H1 (cell line): ENCODE data around the gene GFI1B. TPM values are rescaled to one million over a fixed set of nuclear protein-coding genes. Genes with fewer than 3 reads are reported as not detected.

ENCODE experiments used
- CTCF ChIA-PET: fragments of 300-600 bp; sonication (Branson Sonifier 250); formaldehyde crosslinking; loops from one replicate; lab custom pipeline; 2021; ENCODE audit not compliant: partially characterized antibody; lab: Charles Lee
- POLR2A ChIA-PET: fragments of 300-600 bp; sonication (Branson Sonifier 250); formaldehyde crosslinking; loops from one replicate; lab custom pipeline; 2021; ENCODE audit warnings: inconsistent platforms; ENCODE audit not compliant: partially characterized antibody; lab: Charles Lee
- DNase-seq, 2 experiments: peaks; one replicate each; pipeline versions ENCODE4 v3.0.0 to v3.0.0-alpha.2; 2010 to 2022; ENCODE audit warnings: low spot score in 2 of 2, low read depth in 1 of 2, mixed read lengths in 1 of 2
- FAIRE-seq: peaks from 2 replicates; lab custom pipeline; 2011; peaks lifted over from hg19 to GRCh38; lab: Jason Lieb, UNC
- H2AFZ ChIP-seq: 2 replicates; pipeline ENCODE4 v1.8.1; 2012; ENCODE audit warnings: low read length, inconsistent platforms
- H2AK5ac ChIP-seq: 2 replicates; pipeline ENCODE4 v1.6.1; 2013; ENCODE audit warnings: low read depth, low read length
- H2BK120ac ChIP-seq: replicated peaks from 2 replicates; pipeline ENCODE3; 2013; ENCODE audit warnings: low read depth, low read length, inconsistent platforms
- H2BK12ac ChIP-seq: 2 replicates; pipeline ENCODE4 v1.6.1; 2013; ENCODE audit warnings: low read depth, low read length
- H2BK15ac ChIP-seq: 2 replicates; pipeline ENCODE4 v1.6.1; 2013; ENCODE audit warnings: low read length
- H2BK20ac ChIP-seq: 2 replicates; pipeline ENCODE4 v1.6.1; 2013; ENCODE audit warnings: low read length
- H2BK5ac ChIP-seq: 2 replicates; pipeline ENCODE4 v1.6.1; 2013; ENCODE audit warnings: low read depth, low read length
- H3K14ac ChIP-seq: 2 replicates; pipeline ENCODE4 v1.6.1; 2013; ENCODE audit warnings: inconsistent platforms; ENCODE audit not compliant: insufficient read length
- H3K18ac ChIP-seq: 2 replicates; pipeline ENCODE4 v1.6.1; 2013; ENCODE audit warnings: low read length; ENCODE audit errors: extremely low read depth
- H3K23ac ChIP-seq: 2 replicates; pipeline ENCODE4 v1.6.1; 2013; ENCODE audit warnings: inconsistent platforms; ENCODE audit not compliant: insufficient read length
- H3K23me2 ChIP-seq: 2 replicates; pipeline ENCODE4 v1.6.1; 2013; ENCODE audit warnings: low read depth, low read length
- H3K27ac ChIP-seq: 2 replicates; pipeline ENCODE4 v1.6.1; 2011; ENCODE audit warnings: low read depth, low read length, inconsistent platforms
- H3K27me3 ChIP-seq, 4 experiments: replicated peaks in 1 of 4; 1 replicate in 1 of 4; 2 replicates in 3 of 4; pipeline versions ENCODE4 v1.6.1 to v1.8.1; 2011 to 2013; ENCODE audit warnings: low read length in 3 of 4, mild to moderate bottlenecking in 3 of 4, inconsistent platforms in 2 of 4, mixed read lengths in 2 of 4, moderate library complexity in 1 of 4; ENCODE audit not compliant: control insufficient read depth in 3 of 4, insufficient read depth in 3 of 4; ENCODE audit errors: extremely low read depth in 1 of 4
- H3K36me3 ChIP-seq, 4 experiments: 2 replicates each; pipeline versions ENCODE4 v1.6.1 to v1.8.1; 2011 to 2013; ENCODE audit warnings: mild to moderate bottlenecking in 4 of 4, low read length in 3 of 4, moderate library complexity in 2 of 4, control low read depth in 1 of 4, inconsistent platforms in 1 of 4; ENCODE audit not compliant: insufficient read depth in 4 of 4, control insufficient read depth in 2 of 4
- H3K4ac ChIP-seq: replicated peaks from 2 replicates; pipeline ENCODE3; 2013; ENCODE audit warnings: low read length, low read depth, mixed read lengths, inconsistent platforms; ENCODE audit not compliant: insufficient read length
- H3K4me1 ChIP-seq, 4 experiments: replicated peaks in 1 of 4; 1 replicate in 1 of 4; 2 replicates in 3 of 4; pipeline versions ENCODE4 v1.6.1 to v1.8.1; 2011 to 2013; ENCODE audit warnings: low read length in 3 of 4, inconsistent platforms in 2 of 4, mixed read lengths in 1 of 4; ENCODE audit not compliant: insufficient read depth in 4 of 4, control insufficient read depth in 3 of 4
- H3K4me2 ChIP-seq, 2 experiments: 2 replicates each; pipeline versions ENCODE4 v1.6.1 to v1.8.1; 2011 to 2013; ENCODE audit warnings: low read depth in 2 of 2, low read length in 2 of 2, control low read depth in 1 of 2, inconsistent platforms in 1 of 2, mild to moderate bottlenecking in 1 of 2; ENCODE audit not compliant: insufficient read depth in 1 of 2
- H3K4me3 ChIP-seq, 4 experiments: fragments of 200-600, 300-600 bp in 1 of 4; sonication (generic), shearing (Covaris generic), sonication (Bioruptor Twin) in 1 of 4; 2 replicates each; pipeline versions ENCODE4 v1.5.1 to v1.8.1; 2011 to 2016; ENCODE audit warnings: low read length in 4 of 4, low read depth in 3 of 4, control low read depth in 2 of 4, inconsistent platforms in 2 of 4, mild to moderate bottlenecking in 2 of 4, mixed read lengths in 1 of 4, moderate library complexity in 1 of 4; ENCODE audit not compliant: insufficient read depth in 2 of 4; ENCODE audit errors: extremely low read depth in 1 of 4
- H3K56ac ChIP-seq: replicated peaks from 2 replicates; pipeline ENCODE3; 2013; ENCODE audit warnings: low read depth, mild to moderate bottlenecking, mixed read lengths, low read length, inconsistent platforms; ENCODE audit not compliant: insufficient read length
- H3K79me1 ChIP-seq: 2 replicates; pipeline ENCODE4 v1.6.1; 2013; ENCODE audit warnings: low read depth, low read length, control low read depth
- H3K79me2 ChIP-seq, 2 experiments: 2 replicates each; pipeline versions ENCODE4 v1.6.1 to v1.8.1; 2012 to 2013; ENCODE audit warnings: low read length in 2 of 2, mild to moderate bottlenecking in 2 of 2, inconsistent platforms in 1 of 2; ENCODE audit not compliant: insufficient read depth in 2 of 2, control insufficient read depth in 1 of 2
- H3K9ac ChIP-seq, 4 experiments: replicated peaks in 1 of 4; 1 replicate in 1 of 4; 2 replicates in 3 of 4; pipeline versions ENCODE4 v1.6.1 to v1.8.1; 2011 to 2013; ENCODE audit warnings: low read depth in 3 of 4, low read length in 3 of 4, control low read depth in 2 of 4, mild to moderate bottlenecking in 2 of 4, moderate library complexity in 2 of 4, inconsistent platforms in 1 of 4; ENCODE audit errors: extremely low read depth in 1 of 4
- H3K9me3 ChIP-seq, 2 experiments: 2 replicates each; pipeline versions ENCODE4 v1.6.1 to v1.8.1; 2012 to 2013; ENCODE audit warnings: mild to moderate bottlenecking in 2 of 2, moderate library complexity in 2 of 2, control low read depth in 1 of 2, inconsistent platforms in 1 of 2, low read depth in 1 of 2, low read length in 1 of 2, mixed read lengths in 1 of 2; ENCODE audit not compliant: insufficient read depth in 2 of 2
- H4K20me1 ChIP-seq, 2 experiments: replicated peaks in 1 of 2; 2 replicates each; pipeline versions ENCODE3 to v1.8.1; 2011 to 2013; ENCODE audit warnings: inconsistent platforms in 2 of 2, low read length in 2 of 2, mild to moderate bottlenecking in 1 of 2; ENCODE audit not compliant: insufficient read depth in 2 of 2, control insufficient read depth in 1 of 2
- H4K5ac ChIP-seq: 2 replicates; pipeline ENCODE4 v1.6.1; 2013; ENCODE audit warnings: low read length, low read depth, mixed read lengths, inconsistent platforms; ENCODE audit not compliant: insufficient read length
- H4K8ac ChIP-seq: 2 replicates; pipeline ENCODE4 v1.8.0; 2013; ENCODE audit warnings: mild to moderate bottlenecking, moderate library complexity, low read length, inconsistent platforms; ENCODE audit not compliant: insufficient read depth; ENCODE audit errors: extremely low read depth
- H4K91ac ChIP-seq: replicated peaks from 2 replicates; pipeline ENCODE3; 2013; ENCODE audit warnings: low read length, mixed read lengths, inconsistent platforms; ENCODE audit not compliant: insufficient read length
- CHD1 ChIP-seq: IDR thresholded peaks from 2 replicates; pipeline ENCODE4 v1.6.1; 2012; ENCODE audit warnings: low read depth, low read length, improper control_type of control experiment
- GTF2F1 ChIP-seq: IDR thresholded peaks from 2 replicates; pipeline ENCODE4 v1.6.1; 2012; ENCODE audit warnings: low read depth, low read length, improper control_type of control experiment, borderline replicate concordance
- SP2 ChIP-seq: IDR thresholded peaks from 2 replicates; pipeline ENCODE4 v1.6.1; 2012; ENCODE audit warnings: mild to moderate bottlenecking, low read length, inconsistent platforms
- SP4 ChIP-seq: IDR thresholded peaks from 2 replicates; pipeline ENCODE4 v1.6.1; 2012; ENCODE audit warnings: low read length, inconsistent platforms
- TAF7 ChIP-seq: optimal IDR thresholded peaks from 2 replicates; pipeline ENCODE3; 2011; ENCODE audit warnings: low read depth, mild to moderate bottlenecking, inconsistent platforms, low read length, moderate library complexity, borderline replicate concordance
- TBP ChIP-seq: IDR thresholded peaks from 2 replicates; pipeline ENCODE4 v1.6.1; 2011; ENCODE audit warnings: low read depth, low read length, improper control_type of control experiment
- YY1 ChIP-seq: IDR thresholded peaks from 2 replicates; pipeline ENCODE4 v1.6.1; 2011; ENCODE audit warnings: low read depth, mild to moderate bottlenecking, low read length
- WGBS, 2 experiments: shearing (Covaris generic) in 1 of 2; methylation state at CpG; one replicate each; pipeline versions ENCODE4 v1.1.6 to v1.1.7; 2013 to 2015; ENCODE audit warnings: low lambda C conversion rate in 2 of 2, mixed read lengths in 2 of 2, inconsistent platforms in 1 of 2, low coverage in 1 of 2, missing lambda C conversion rate in 1 of 2; ENCODE audit not compliant: insufficient replicate concordance in 2 of 2, insufficient coverage in 1 of 2, insufficient read length in 1 of 2; ENCODE audit errors: extremely low coverage in 1 of 2, missing lambda C conversion rate in 1 of 2; 5-methylcytosine and 5-hydroxymethylcytosine counted together
- polyA plus RNA-seq, 7 experiments: library from polyadenylated mRNA; depleted of rRNA in 3 of 7; stranded (reverse) in 5 of 7; unstranded in 2 of 7; fragments of >200 nt in 5 of 7; fragments of 200-250 nt in 2 of 7; gene quantifications; 1 replicate in 5 of 7; 2 replicates in 1 of 7; 4 replicates in 1 of 7; pipeline versions ENCODE4 v1.2.1 to v1.2.3, GENCODE V29; 2011 to 2013; ENCODE audit warnings: missing spikeins in 2 of 7, mixed read lengths in 2 of 7
- total RNA-seq: library from RNA; stranded (reverse); fragmentation: NEBNext Ultra II Directional; extraction: Animal tissue kit (Norgen Biotek cat#: 25700); gene quantifications from 2 replicates; pipeline ENCODE4 v1.2.1, GENCODE V29; 2021

Gene GFI1B
- total and polyA plus RNA-seq, 2 of the 8 experiments (the other 6 are each of a cell fraction or from before 2014, with no cell fraction given) = 0.09 to 0.11 TPM

GRCh38 chr9:132937463-132937901 is 41.0 kb upstream of the GFI1B start:
- Histone ChIP-seq H3K23me2 (no peaks in the 10 kb centered on the region), H2BK15ac (no peak overlapping the region), H3K79me2 (peaks cover 4 to 74% of the 10 kb centered on the region in 2 experiments), H4K91ac (no peak overlapping the region), H4K5ac (no peak overlapping the region), H3K27me3 (no peaks in the 10 kb centered on the region), H3K4me3 (no peak overlapping the region), H2BK12ac (no peak overlapping the region), H2BK5ac (no peak overlapping the region), H4K8ac (no peak overlapping the region), H3K9ac (no peak overlapping the region), H3K36me3 (peaks cover 0 to 7% (median 0%) of the 10 kb centered on the region in 4 experiments; a peak in 1 of 8 replicates), H3K18ac (no peak overlapping the region), H2BK120ac (no peak overlapping the region), H3K23ac (no peak overlapping the region), H3K79me1 (peaks cover 11% of the 10 kb centered on the region), H3K56ac (no peak overlapping the region), H3K4me2 (no peak overlapping the region), H3K27ac (no peak overlapping the region), H3K4ac (no peak overlapping the region), H2AFZ (no peak overlapping the region), H2AK5ac (no peak overlapping the region), H2BK20ac (no peak overlapping the region), H3K14ac (no peak overlapping the region), H4K20me1 (peaks cover 0 to 8% of the 10 kb centered on the region in 2 experiments), H3K9me3 (no peaks in the 10 kb centered on the region), H3K4me1 (peaks cover 0 to 3% (median 1%) of the 10 kb centered on the region in 4 experiments; a peak in 5 of 7 replicates)
- DNase-seq = no peak
- WGBS, 2 experiments = 90% methylated on average over 7 of the region's 7 CpGs; no CpG with 5 or more reads in 1 of the 2 experiments
- no peak for FAIRE-seq
- CTCF ChIA-PET = interaction anchor here (1.2 kb wide), 1 partner anchor 138 kb away, joined by 3 read pairs; no protein-coding TSS in a partner anchor
- POLR2A ChIA-PET = no interaction called here
- no peak for TF ChIP-seq SP2
- no peak for TF ChIP-seq TBP
- TF ChIP-seq TAF7 = no peak
- no peak for TF ChIP-seq SP4
- TF ChIP-seq YY1 = no peak
- TF ChIP-seq CHD1 = no peak
- no peak for TF ChIP-seq GTF2F1
